ENCODE measurements around the gene ANXA10.
"Not testable (repeated sequence)": the region's sequence is repeated elsewhere in the genome, so short reads cannot be mapped to it uniquely, and the experiment has no call there.

The ANXA10 gene

GRCh38 chr4:168119890-168120289, 27.6 kb downstream of the ANXA10 start:
- DNase-seq = no peak

GRCh38 chr4:168120811-168121210, 28.5 kb downstream of the ANXA10 start:
- no peak for DNase-seq

GRCh38 chr4:168124008-168124641, 31.8 kb downstream of the ANXA10 start:
- no peak for DNase-seq

GRCh38 chr4:168126952-168127351, 34.6 kb downstream of the ANXA10 start:
- DNase-seq = no peak

- no peak for DNase-seq
These were observed 36.3 kb downstream of the ANXA10 start for GRCh38 chr4:168128601-168129000.

GRCh38 chr4:168129046-168129772, 36.9 kb downstream of the ANXA10 start:
- no peak for DNase-seq

- no peak for DNase-seq
These were observed 37.5 kb downstream of the ANXA10 start for GRCh38 chr4:168129802-168130201.

- DNase-seq = no peak
These were observed 38.9 kb downstream of the ANXA10 start for GRCh38 chr4:168131196-168131595.

- no peak for DNase-seq
These were observed 42.3 kb downstream of the ANXA10 start for GRCh38 chr4:168134651-168135050.

GRCh38 chr4:168135860-168136259, 43.5 kb downstream of the ANXA10 start:
- DNase-seq = not testable (repeated sequence)

- not testable (repeated sequence) for DNase-seq
These were observed 45.4 kb downstream of the ANXA10 start for GRCh38 chr4:168137695-168138094.

GRCh38 chr4:168138143-168138542, 45.8 kb downstream of the ANXA10 start:
- DNase-seq = no peak

GRCh38 chr4:168139336-168139735, 47.0 kb downstream of the ANXA10 start:
- DNase-seq = no peak

GRCh38 chr4:168141733-168142132, 49.4 kb downstream of the ANXA10 start:
- no peak for DNase-seq

GRCh38 chr4:168143601-168144000, 51.3 kb downstream of the ANXA10 start:
- DNase-seq = no peak

- DNase-seq = no peak
These were observed 58.2 kb downstream of the ANXA10 start for GRCh38 chr4:168150420-168151050.

- no peak for DNase-seq
These were observed 59.0 kb downstream of the ANXA10 start for GRCh38 chr4:168151327-168151726.

- no peak for DNase-seq
These were observed 60.6 kb downstream of the ANXA10 start for GRCh38 chr4:168152837-168153500.

- peak; percentile 61 for DNase-seq
These were observed 61.5 kb downstream of the ANXA10 start for GRCh38 chr4:168153596-168154440.

GRCh38 chr4:168154546-168155277, 62.4 kb downstream of the ANXA10 start:
- no peak for DNase-seq

GRCh38 chr4:168162604-168163003, 70.3 kb downstream of the ANXA10 start:
- no peak for DNase-seq

GRCh38 chr4:168163106-168163505, 70.8 kb downstream of the ANXA10 start:
- no peak for DNase-seq

Measured in activated naive CD4-positive, alpha-beta T cell treated with Interleukin-2 at 50 U/mL for 16 hours (primary cell).